K562 (cell line): Measurements from ENCODE around the gene ORC4.

ENCODE experiments used
- CBFA2T3 ChIP-seq: fragments of 450-650 bp; IDR thresholded peaks from 2 replicates; pipeline ENCODE4 v1.6.1; 2017
- FOXJ3 ChIP-seq: sonication (generic); formaldehyde crosslinking; IDR thresholded peaks from 2 replicates; pipeline ENCODE4 v1.4.0; 2020; ENCODE audit warnings: mild to moderate bottlenecking, missing genetic modification reagents
- FOXM1 ChIP-seq, 2 experiments: fragments of 450-650 bp in 1 of 2; sonication (generic) in 1 of 2; formaldehyde crosslinking in 1 of 2; IDR thresholded peaks; 2 replicates each; pipeline versions ENCODE4 v1.6.1 to v1.9.0; 2017 to 2022; ENCODE audit warnings: low read depth in 2 of 2, mild to moderate bottlenecking in 2 of 2, missing genetic modification reagents in 1 of 2, moderate library complexity in 1 of 2
- HNRNPLL ChIP-seq: fragments of 200-400 bp; formaldehyde crosslinking; IDR thresholded peaks from 2 replicates; pipeline ENCODE4 v1.6.1; 2017; ENCODE audit warnings: low read length, low read depth, mild to moderate bottlenecking; ENCODE audit not compliant: poor library complexity, severe bottlenecking
- KAT7 ChIP-seq: sonication (generic); formaldehyde crosslinking; IDR thresholded peaks from 2 replicates; pipeline ENCODE4 v1.8.0; 2022; ENCODE audit warnings: missing genetic modification reagents, mild to moderate bottlenecking, borderline replicate concordance
- KDM4B ChIP-seq, 2 experiments: fragments of 450-650 bp in 1 of 2; sonication (generic) in 1 of 2; IDR thresholded peaks; 2 replicates each; pipeline ENCODE4 v1.6.1; 2016 to 2017; ENCODE audit warnings: borderline replicate concordance in 2 of 2, antibody characterized with exemption in 1 of 2, low read depth in 1 of 2, mild to moderate bottlenecking in 1 of 2
- POLR2A ChIP-seq: fragments of 450-650 bp; conservative IDR thresholded peaks from 2 replicates; pipeline ENCODE4 v1.6.1; 2016
- RAD21 ChIP-seq, 2 experiments: fragments of 250-450 bp in 1 of 2; fragments of 450-650 bp in 1 of 2; sonication (Bioruptor Pico) in 1 of 2; formaldehyde crosslinking in 1 of 2; IDR thresholded peaks in 1 of 2; conservative IDR thresholded peaks in 1 of 2; 2 replicates each; pipeline versions ENCODE4 v1.4.0 to v1.8.0; 2020 to 2022; ENCODE audit warnings: mild to moderate bottlenecking in 2 of 2, moderate library complexity in 1 of 2
- ZNF133 ChIP-seq: fragments of 250-450 bp; sonication (Bioruptor Pico); IDR thresholded peaks from 2 replicates; pipeline ENCODE4 v1.4.0; 2020; ENCODE audit warnings: mild to moderate bottlenecking
- TF ChIP-seq, protein P1 (sequence below): sonication (generic); formaldehyde crosslinking; IDR thresholded peaks from 2 replicates; pipeline ENCODE4 v1.8.0; 2022; ENCODE audit warnings: missing genetic modification reagents, mild to moderate bottlenecking, borderline replicate concordance

DNA sequence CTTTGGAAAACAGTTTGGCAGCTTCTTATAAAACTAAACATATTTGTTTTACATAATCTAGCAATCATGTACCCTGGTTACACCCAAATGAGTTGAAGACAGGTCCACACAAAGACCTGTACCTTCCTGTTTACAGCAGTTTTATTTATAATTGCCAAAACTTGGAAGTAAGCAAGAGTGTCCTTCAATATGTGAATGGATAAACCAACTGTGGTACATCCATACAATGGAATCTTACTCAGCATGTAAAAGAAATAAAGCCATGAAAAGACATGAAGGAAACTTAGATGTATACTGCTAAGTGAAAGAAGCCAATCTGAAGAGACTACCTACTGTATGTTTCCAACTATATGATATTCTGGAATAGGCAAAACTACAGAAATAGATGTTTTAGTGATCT is 23.7 kb downstream of the ORC4 start:
- TF ChIP-seq KAT7 (CRISPR knock-in tag) (no peak), KDM4B (IDR thresholded peaks at IDR 0.05; ENCODE audit: borderline replicate concordance in 2 of 2, low read depth in 1 of 2) (no peak), HNRNPLL (no peak), POLR2A (no peak), RAD21 (CRISPR knock-in tag; conservative IDR thresholded peaks at IDR 0.05 in 1 of 2, IDR thresholded peaks at IDR 0.05 in 1 of 2) (no peak), ZNF133 (CRISPR knock-in tag) (no peak), FOXJ3 (no peak), CBFA2T3 (no peak), FOXM1 (IDR thresholded peaks at IDR 0.05; ENCODE audit: low read depth) (no peak), FOXM1 (CRISPR knock-in tag; IDR thresholded peaks at IDR 0.05; ENCODE audit: low read depth) (no peak)
- TF ChIP-seq, protein P1, sequence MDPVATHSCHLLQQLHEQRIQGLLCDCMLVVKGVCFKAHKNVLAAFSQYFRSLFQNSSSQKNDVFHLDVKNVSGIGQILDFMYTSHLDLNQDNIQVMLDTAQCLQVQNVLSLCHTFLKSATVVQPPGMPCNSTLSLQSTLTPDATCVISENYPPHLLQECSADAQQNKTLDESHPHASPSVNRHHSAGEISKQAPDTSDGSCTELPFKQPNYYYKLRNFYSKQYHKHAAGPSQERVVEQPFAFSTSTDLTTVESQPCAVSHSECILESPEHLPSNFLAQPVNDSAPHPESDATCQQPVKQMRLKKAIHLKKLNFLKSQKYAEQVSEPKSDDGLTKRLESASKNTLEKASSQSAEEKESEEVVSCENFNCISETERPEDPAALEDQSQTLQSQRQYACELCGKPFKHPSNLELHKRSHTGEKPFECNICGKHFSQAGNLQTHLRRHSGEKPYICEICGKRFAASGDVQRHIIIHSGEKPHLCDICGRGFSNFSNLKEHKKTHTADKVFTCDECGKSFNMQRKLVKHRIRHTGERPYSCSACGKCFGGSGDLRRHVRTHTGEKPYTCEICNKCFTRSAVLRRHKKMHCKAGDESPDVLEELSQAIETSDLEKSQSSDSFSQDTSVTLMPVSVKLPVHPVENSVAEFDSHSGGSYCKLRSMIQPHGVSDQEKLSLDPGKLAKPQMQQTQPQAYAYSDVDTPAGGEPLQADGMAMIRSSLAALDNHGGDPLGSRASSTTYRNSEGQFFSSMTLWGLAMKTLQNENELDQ (CRISPR knock-in tag): no peak
